ENCODE measurements around the gene RFC4.

GRCh38 chr3:186779204-186779603, 27.1 kb downstream of the RFC4 start:
- TF ChIP-seq CTCF (IDR thresholded peaks at IDR 0.05) (no peak), POLR2A (IDR thresholded peaks at IDR 0.05) (no peak), POLR2AphosphoS5 (IDR thresholded peaks at IDR 0.05) (no peak), EP300 (IDR thresholded peaks at IDR 0.05) (no peak)

Data from stomach (tissue), 4 donors.